Endothelial cell of umbilical vein (primary cell): ENCODE results near the gene TUBGCP2. TPM values are rescaled to one million over a fixed set of nuclear protein-coding genes. Genes with fewer than 3 reads are reported as not detected.

ENCODE experiments used
- BruUV-seq: library from RNA; stranded (reverse); fragments of 400-500 nt; replicated peaks from 2 replicates; lab custom pipeline; 2021; lab: Mats Ljungman, UMichigan
- CTCF ChIA-PET: fragments of 300-600, 350-600 bp; sonication (Branson Sonifier 250); formaldehyde crosslinking; loops from one replicate; lab custom pipeline; 2021; ENCODE audit warnings: antibody characterized with exemption, inconsistent platforms; lab: Charles Lee
- POLR2A ChIA-PET: fragments of 300-600, 350-600 bp; sonication (Branson Sonifier 250); formaldehyde crosslinking; loops from one replicate; lab custom pipeline; 2021; ENCODE audit warnings: antibody characterized with exemption, inconsistent platforms; lab: Charles Lee
- DNase-seq: peaks from one replicate; pipeline ENCODE4 v3.0.0-alpha.2; 2011; ENCODE audit warnings: low read depth, low spot score
- FAIRE-seq: peaks from 2 replicates; lab custom pipeline; 2011; peaks lifted over from hg19 to GRCh38; lab: Jason Lieb, UNC
- H2AFZ ChIP-seq: 2 replicates; pipeline ENCODE4 v1.6.0; 2012; ENCODE audit warnings: low read depth, low read length, control low read depth, inconsistent platforms
- H3K27ac ChIP-seq: 2 replicates; pipeline ENCODE4 v1.5.1; 2011; ENCODE audit warnings: low read depth, mild to moderate bottlenecking, control low read depth, low read length, moderate library complexity; ENCODE audit not compliant: insufficient read depth
- H3K27me3 ChIP-seq, 2 experiments: 2 replicates each; pipeline versions ENCODE4 v1.6.0 to v1.6.1; 2011; ENCODE audit warnings: low read length in 2 of 2, mixed read lengths in 1 of 2; ENCODE audit not compliant: control insufficient read depth in 2 of 2, insufficient read depth in 2 of 2
- H3K36me3 ChIP-seq, 2 experiments: 2 replicates in 1 of 2; 3 replicates in 1 of 2; pipeline ENCODE4 v1.5.1; 2011; ENCODE audit warnings: low read length in 2 of 2, mild to moderate bottlenecking in 1 of 2, moderate library complexity in 1 of 2; ENCODE audit not compliant: control insufficient read depth in 2 of 2, insufficient read depth in 2 of 2; ENCODE audit errors: extremely low read depth in 1 of 2
- H3K4me1 ChIP-seq: 3 replicates; pipeline ENCODE4 v1.5.1; 2011; ENCODE audit warnings: mild to moderate bottlenecking, low read length; ENCODE audit not compliant: control insufficient read depth, insufficient read depth; ENCODE audit errors: extremely low read depth
- H3K4me2 ChIP-seq: 2 replicates; pipeline ENCODE4 v1.6.1; 2011; ENCODE audit warnings: low read length, control low read depth, mixed read lengths; ENCODE audit not compliant: insufficient read depth
- H3K4me3 ChIP-seq, 3 experiments: fragments of 200-600 bp in 1 of 3; sonication (generic), shearing (Covaris generic) in 1 of 3; replicated peaks in 1 of 3; 2 replicates each; pipeline ENCODE4 v1.5.1; 2011 to 2016; ENCODE audit warnings: control low read depth in 3 of 3, low read length in 3 of 3, mild to moderate bottlenecking in 2 of 3, inconsistent platforms in 1 of 3, low read depth in 1 of 3, moderate library complexity in 1 of 3; ENCODE audit not compliant: insufficient read depth in 1 of 3
- H3K79me2 ChIP-seq: 2 replicates; pipeline ENCODE4 v1.6.0; 2012; ENCODE audit warnings: low read length, inconsistent platforms; ENCODE audit not compliant: control insufficient read depth, insufficient read depth
- H3K9ac ChIP-seq: replicated peaks from 2 replicates; pipeline ENCODE3; 2011; ENCODE audit warnings: low read length, control low read depth; ENCODE audit not compliant: insufficient read depth; ENCODE audit errors: extremely low read depth
- H3K9me1 ChIP-seq: replicated peaks from 3 replicates; pipeline ENCODE4 v1.6.0; 2011; ENCODE audit warnings: mild to moderate bottlenecking, low read length; ENCODE audit not compliant: control insufficient read depth, insufficient read depth; ENCODE audit errors: extremely low read depth
- H3K9me3 ChIP-seq: replicated peaks from 2 replicates; pipeline ENCODE4 v1.5.1; 2012; ENCODE audit warnings: low read length, inconsistent platforms; ENCODE audit not compliant: control insufficient read depth, insufficient read depth
- H4K20me1 ChIP-seq: replicated peaks from 2 replicates; pipeline ENCODE3; 2011; ENCODE audit warnings: mild to moderate bottlenecking, low read length; ENCODE audit not compliant: control insufficient read depth, insufficient read depth; ENCODE audit errors: extremely low read depth
- CTCF ChIP-seq, 2 donors: IDR thresholded peaks; 1 replicate in 1 of 2; 2 replicates in 1 of 2; pipeline ENCODE4 v1.5.1; 2011; ENCODE audit warnings: low read length in 2 of 2, mild to moderate bottlenecking in 2 of 2, moderate library complexity in 2 of 2, control low read depth in 1 of 2, inconsistent platforms in 1 of 2, low read depth in 1 of 2; ENCODE audit not compliant: insufficient read depth in 1 of 2; ENCODE audit errors: extremely low read depth in 1 of 2
- EZH2 ChIP-seq: IDR thresholded peaks from 2 replicates; pipeline ENCODE4 v1.6.1; 2012; ENCODE audit warnings: borderline replicate concordance, low read depth, mild to moderate bottlenecking, moderate library complexity, low read length, inconsistent platforms; ENCODE audit not compliant: severe bottlenecking
- FOS ChIP-seq: IDR thresholded peaks from 2 replicates; pipeline ENCODE4 v1.6.1; 2011; ENCODE audit warnings: mild to moderate bottlenecking, low read length, moderate library complexity, borderline replicate concordance; ENCODE audit not compliant: insufficient read depth
- GATA2 ChIP-seq: IDR thresholded peaks from 2 replicates; pipeline ENCODE4 v1.7.0; 2011; ENCODE audit warnings: low read depth, mild to moderate bottlenecking, moderate library complexity, mixed read lengths, low read length; ENCODE audit not compliant: insufficient read length, insufficient read depth
- JUN ChIP-seq: IDR thresholded peaks from 2 replicates; pipeline ENCODE4 v1.6.1; 2011; ENCODE audit warnings: borderline replicate concordance, low read depth; ENCODE audit not compliant: insufficient read length, insufficient read depth
- MAX ChIP-seq: IDR thresholded peaks from 2 replicates; pipeline ENCODE4 v1.6.1; 2011; ENCODE audit not compliant: insufficient read depth, insufficient read length
- MYC ChIP-seq: IDR thresholded peaks from one replicate; pipeline ENCODE4 v1.6.1; 2011; ENCODE audit warnings: mild to moderate bottlenecking, low read depth, low read length
- POLR2A ChIP-seq: IDR thresholded peaks from 2 replicates; pipeline ENCODE4 v1.6.1; 2012; ENCODE audit warnings: low read depth, mild to moderate bottlenecking, control low read depth, low read length
- POLR2AphosphoS5 ChIP-seq: IDR thresholded peaks from 2 replicates; pipeline ENCODE4 v1.6.1; 2012; ENCODE audit warnings: low read depth, mild to moderate bottlenecking, control low read depth, low read length, moderate library complexity; ENCODE audit not compliant: insufficient read depth
- dilution Hi-C: fragments of 300-500 bp; cut with MboI; formaldehyde crosslinking; loops from one replicate; pipeline ENCODE4 v1.15.0; 2019; ENCODE audit warnings: low sequenced_read_pairs; ENCODE audit not compliant: extremely low pct_ligation_motif_present
- intact Hi-C: fragments of 100-400 bp; cut with micrococcal nuclease; formaldehyde crosslinking; loops from one replicate; pipeline ENCODE4 v1.10.0; 2022
- polyA plus RNA-seq, 4 experiments: library from polyadenylated mRNA; depleted of rRNA in 3 of 4; stranded (reverse) in 3 of 4; unstranded in 1 of 4; fragments of >200 nt; gene quantifications; 2 replicates each; pipeline versions ENCODE4 v1.2.1 to v1.2.3, GENCODE V29; 2011 to 2012; ENCODE audit warnings: missing spikeins in 1 of 4
- total RNA-seq: library from RNA; stranded (reverse); gene quantifications from 2 replicates; pipeline ENCODE4 v1.2.3, GENCODE V29; 2021

Gene TUBGCP2
- total and polyA plus RNA-seq, 2 donors (not counting 3 experiments of a cell fraction or from before 2014, with no cell fraction given) = 37.1 to 53.1 TPM

GRCh38 chr10:133277993-133278576 lies 30.6 kb downstream of the TUBGCP2 start:
- ChIA-PET POLR2A (no interaction called here), CTCF (interaction anchor here (1.0 to 1.5 kb wide), 3 partner anchors 14 to 315 kb away, joined by 3 to 6 read pairs (median 5); no protein-coding TSS in a partner anchor)
- H3K9me3 ChIP-seq = no peaks in the 10 kb centered on the region
- dilution Hi-C loops = no loop called here
- DNase-seq (no peak), FAIRE-seq (no peak)
- no peak overlapping the region for H3K4me2 ChIP-seq
- no peak overlapping the region for H3K27ac ChIP-seq
- H3K9ac ChIP-seq = no peak overlapping the region
- no peaks in the 10 kb centered on the region for H4K20me1 ChIP-seq
- no peaks in the 10 kb centered on the region for H3K79me2 ChIP-seq
- no peak overlapping the region for H3K4me3 ChIP-seq
- H3K27me3 ChIP-seq = peaks cover 5 to 10% of the 10 kb centered on the region in 2 experiments
- no peak overlapping the region for H2AFZ ChIP-seq
- BruUV-seq = no TSS peak
- H3K9me1 ChIP-seq = no peaks in the 10 kb centered on the region
- intact Hi-C loops = no loop called here
- TF ChIP-seq POLR2A = no peak
- peaks cover 0 to 18% of the 10 kb centered on the region in 2 experiments for H3K36me3 ChIP-seq
- H3K4me1 ChIP-seq = no peaks in the 10 kb centered on the region

- BruUV-seq = no TSS peak
- CTCF ChIA-PET = interaction anchor here (1.2 to 1.5 kb wide), 2 partner anchors 14 to 315 kb away, joined by 3 to 6 read pairs; no protein-coding TSS in a partner anchor
- Histone ChIP-seq H3K9me3 (no peaks in the 10 kb centered on the region), H3K79me2 (no peaks in the 10 kb centered on the region), H3K4me1 (no peaks in the 10 kb centered on the region), H2AFZ (no peak overlapping the region), H3K9ac (no peak overlapping the region), H4K20me1 (no peaks in the 10 kb centered on the region), H3K27me3 (peaks cover 5 to 10% of the 10 kb centered on the region in 2 experiments), H3K9me1 (no peaks in the 10 kb centered on the region), H3K4me2 (no peak overlapping the region), H3K27ac (no peak overlapping the region), H3K36me3 (peaks cover 0 to 12% of the 10 kb centered on the region in 2 experiments), H3K4me3 (no peak overlapping the region)
- intact Hi-C loops (no loop called here), dilution Hi-C loops (no loop called here)
- POLR2A ChIA-PET = no interaction called here
- no peak for TF ChIP-seq POLR2A
- no peak for TF ChIP-seq EZH2
- no peak for TF ChIP-seq FOS
- TF ChIP-seq GATA2 = no peak
- no peak for TF ChIP-seq MAX
- TF ChIP-seq MYC = no peak
- TF ChIP-seq JUN = no peak
- TF ChIP-seq POLR2AphosphoS5 = no peak
- TF ChIP-seq CTCF (IDR thresholded peaks at IDR 0.05; ENCODE audit: extremely low read depth in 1 of 2, insufficient read depth in 1 of 2, low read depth in 1 of 2, low read length in 2 of 2) = no peak
- no peak for DNase-seq
- FAIRE-seq = no peak
These were observed 31.2 kb downstream of the TUBGCP2 start for GRCh38 chr10:133277277-133277992.
